Measurements from ENCODE around the gene DDIT3. TPM values are rescaled to one million over a fixed set of nuclear protein-coding genes. Genes with fewer than 3 reads are reported as not detected.

Gene DDIT3
- total and polyA plus RNA-seq, 2 of the 13 experiments (the other 11 are each of a cell fraction or from before 2014, with no cell fraction given): 27.5 to 48.7 TPM

DNA sequence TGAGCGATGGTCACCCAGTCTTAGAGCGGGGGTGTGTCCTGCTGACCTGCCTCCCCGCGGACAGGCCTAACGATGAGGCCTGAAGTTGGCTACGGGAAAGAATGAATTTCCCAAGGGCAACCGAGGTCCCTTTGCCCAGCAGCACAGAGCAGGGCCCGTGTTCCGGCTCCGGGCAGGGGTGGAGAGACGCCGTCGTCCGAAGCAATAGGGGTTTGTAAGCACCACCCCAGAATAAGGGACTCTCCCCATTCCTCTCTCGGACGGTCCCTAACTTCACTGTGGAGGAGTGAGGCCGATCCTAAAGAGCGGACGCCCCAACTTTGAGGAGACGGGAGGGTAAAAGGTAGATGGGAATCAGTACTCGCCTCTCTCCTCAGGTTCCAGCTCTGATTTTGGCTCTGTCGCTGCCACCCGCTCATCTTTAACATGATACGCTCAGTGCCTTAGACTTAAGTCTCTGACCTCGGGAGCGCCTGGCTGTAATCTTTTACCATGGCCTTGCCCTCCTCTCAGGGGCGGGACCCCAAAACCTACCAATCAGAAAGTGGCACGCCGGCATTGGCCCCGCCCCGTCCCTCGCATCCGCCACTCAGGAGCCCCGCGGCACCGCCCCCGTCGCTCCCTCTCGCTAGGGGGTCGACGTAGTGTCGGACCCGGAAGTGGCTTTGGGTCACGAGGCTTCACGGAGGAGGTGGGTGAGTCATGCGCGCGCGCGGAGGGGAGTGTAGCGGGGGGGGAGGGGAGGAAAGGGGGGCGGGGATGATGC, at the start of gene DDIT3 (continued):
- TF ChIP-seq, protein P1, sequence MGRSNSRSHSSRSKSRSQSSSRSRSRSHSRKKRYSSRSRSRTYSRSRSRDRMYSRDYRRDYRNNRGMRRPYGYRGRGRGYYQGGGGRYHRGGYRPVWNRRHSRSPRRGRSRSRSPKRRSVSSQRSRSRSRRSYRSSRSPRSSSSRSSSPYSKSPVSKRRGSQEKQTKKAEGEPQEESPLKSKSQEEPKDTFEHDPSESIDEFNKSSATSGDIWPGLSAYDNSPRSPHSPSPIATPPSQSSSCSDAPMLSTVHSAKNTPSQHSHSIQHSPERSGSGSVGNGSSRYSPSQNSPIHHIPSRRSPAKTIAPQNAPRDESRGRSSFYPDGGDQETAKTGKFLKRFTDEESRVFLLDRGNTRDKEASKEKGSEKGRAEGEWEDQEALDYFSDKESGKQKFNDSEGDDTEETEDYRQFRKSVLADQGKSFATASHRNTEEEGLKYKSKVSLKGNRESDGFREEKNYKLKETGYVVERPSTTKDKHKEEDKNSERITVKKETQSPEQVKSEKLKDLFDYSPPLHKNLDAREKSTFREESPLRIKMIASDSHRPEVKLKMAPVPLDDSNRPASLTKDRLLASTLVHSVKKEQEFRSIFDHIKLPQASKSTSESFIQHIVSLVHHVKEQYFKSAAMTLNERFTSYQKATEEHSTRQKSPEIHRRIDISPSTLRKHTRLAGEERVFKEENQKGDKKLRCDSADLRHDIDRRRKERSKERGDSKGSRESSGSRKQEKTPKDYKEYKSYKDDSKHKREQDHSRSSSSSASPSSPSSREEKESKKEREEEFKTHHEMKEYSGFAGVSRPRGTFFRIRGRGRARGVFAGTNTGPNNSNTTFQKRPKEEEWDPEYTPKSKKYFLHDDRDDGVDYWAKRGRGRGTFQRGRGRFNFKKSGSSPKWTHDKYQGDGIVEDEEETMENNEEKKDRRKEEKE (IDR thresholded peaks at IDR 0.05): no peak
- TF ChIP-seq, protein P2, sequence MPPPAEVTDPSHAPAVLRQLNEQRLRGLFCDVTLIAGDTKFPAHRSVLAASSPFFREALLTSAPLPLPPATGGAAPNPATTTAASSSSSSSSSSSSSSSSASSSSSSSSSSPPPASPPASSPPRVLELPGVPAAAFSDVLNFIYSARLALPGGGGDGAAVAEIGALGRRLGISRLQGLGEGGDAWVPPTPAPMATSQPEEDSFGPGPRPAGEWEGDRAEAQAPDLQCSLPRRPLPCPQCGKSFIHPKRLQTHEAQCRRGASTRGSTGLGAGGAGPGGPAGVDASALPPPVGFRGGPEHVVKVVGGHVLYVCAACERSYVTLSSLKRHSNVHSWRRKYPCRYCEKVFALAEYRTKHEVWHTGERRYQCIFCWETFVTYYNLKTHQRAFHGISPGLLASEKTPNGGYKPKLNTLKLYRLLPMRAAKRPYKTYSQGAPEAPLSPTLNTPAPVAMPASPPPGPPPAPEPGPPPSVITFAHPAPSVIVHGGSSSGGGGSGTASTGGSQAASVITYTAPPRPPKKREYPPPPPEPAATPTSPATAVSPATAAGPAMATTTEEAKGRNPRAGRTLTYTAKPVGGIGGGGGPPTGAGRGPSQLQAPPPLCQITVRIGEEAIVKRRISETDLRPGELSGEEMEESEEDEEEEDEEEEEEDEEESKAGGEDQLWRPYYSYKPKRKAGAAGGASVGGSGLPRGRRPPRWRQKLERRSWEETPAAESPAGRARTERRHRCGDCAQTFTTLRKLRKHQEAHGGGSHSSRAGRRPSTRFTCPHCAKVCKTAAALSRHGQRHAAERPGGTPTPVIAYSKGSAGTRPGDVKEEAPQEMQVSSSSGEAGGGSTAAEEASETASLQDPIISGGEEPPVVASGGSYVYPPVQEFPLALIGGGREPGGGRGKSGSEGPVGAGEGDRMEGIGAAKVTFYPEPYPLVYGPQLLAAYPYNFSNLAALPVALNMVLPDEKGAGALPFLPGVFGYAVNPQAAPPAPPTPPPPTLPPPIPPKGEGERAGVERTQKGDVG (CRISPR knock-in tag; IDR thresholded peaks at IDR 0.05; ENCODE audit: borderline replicate concordance): no peak
- TF ChIP-seq GABPB1 (CRISPR knock-in tag; IDR thresholded peaks at IDR 0.05): peak; percentile 88
- no peak for TF ChIP-seq ZFYVE20 (CRISPR knock-in tag; IDR thresholded peaks at IDR 0.05; ENCODE audit: borderline replicate concordance, low read depth)
- 0 out of 2 replicates have a peak, but pooled peaks have one; percentile 73 for TF ChIP-seq KAT7 (CRISPR knock-in tag; IDR thresholded peaks at IDR 0.05; ENCODE audit: borderline replicate concordance)
- TF ChIP-seq ZNF496 (CRISPR knock-in tag; IDR thresholded peaks at IDR 0.05; ENCODE audit: insufficient replicate concordance): no peak
- TF ChIP-seq, protein P3, sequence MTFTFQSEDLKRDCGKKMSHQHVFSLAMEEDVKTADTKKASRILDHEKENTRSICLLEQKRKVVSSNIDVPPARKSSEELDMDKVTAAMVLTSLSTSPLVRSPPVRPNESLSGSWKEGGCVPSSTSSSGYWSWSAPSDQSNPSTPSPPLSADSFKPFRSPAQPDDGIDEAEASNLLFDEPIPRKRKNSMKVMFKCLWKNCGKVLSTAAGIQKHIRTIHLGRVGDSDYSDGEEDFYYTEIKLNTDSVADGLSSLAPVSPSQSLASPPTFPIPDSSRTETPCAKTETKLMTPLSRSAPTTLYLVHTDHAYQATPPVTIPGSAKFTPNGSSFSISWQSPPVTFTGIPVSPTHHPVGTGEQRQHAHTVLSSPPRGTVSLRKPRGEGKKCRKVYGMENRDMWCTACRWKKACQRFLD (CRISPR knock-in tag; IDR thresholded peaks at IDR 0.05; ENCODE audit: borderline replicate concordance): peak; percentile 68; the same call in 1 of the 2 replicates
- peak; percentile 57; the same call in 1 of the 2 replicates for TF ChIP-seq YEATS4 (CRISPR knock-in tag; IDR thresholded peaks at IDR 0.05; ENCODE audit: borderline replicate concordance)
- TF ChIP-seq, protein P4, sequence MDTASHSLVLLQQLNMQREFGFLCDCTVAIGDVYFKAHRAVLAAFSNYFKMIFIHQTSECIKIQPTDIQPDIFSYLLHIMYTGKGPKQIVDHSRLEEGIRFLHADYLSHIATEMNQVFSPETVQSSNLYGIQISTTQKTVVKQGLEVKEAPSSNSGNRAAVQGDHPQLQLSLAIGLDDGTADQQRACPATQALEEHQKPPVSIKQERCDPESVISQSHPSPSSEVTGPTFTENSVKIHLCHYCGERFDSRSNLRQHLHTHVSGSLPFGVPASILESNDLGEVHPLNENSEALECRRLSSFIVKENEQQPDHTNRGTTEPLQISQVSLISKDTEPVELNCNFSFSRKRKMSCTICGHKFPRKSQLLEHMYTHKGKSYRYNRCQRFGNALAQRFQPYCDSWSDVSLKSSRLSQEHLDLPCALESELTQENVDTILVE (CRISPR knock-in tag; IDR thresholded peaks at IDR 0.05): peak; percentile 85
- 0 out of 2 replicates have a peak, but pooled peaks have one; percentile 65 for TF ChIP-seq ZNF251 (CRISPR knock-in tag; IDR thresholded peaks at IDR 0.05)
- no peak; the same call in 1 of the 2 replicates for TF ChIP-seq ZBTB7A (CRISPR knock-in tag; IDR thresholded peaks at IDR 0.05)
- no peak for TF ChIP-seq TCF7L2 (IDR thresholded peaks at IDR 0.05; ENCODE audit: low read depth, low read length)
- 0 out of 2 replicates have a peak, but pooled peaks have one; percentile 61 for TF ChIP-seq ZBTB3 (CRISPR knock-in tag; IDR thresholded peaks at IDR 0.05; ENCODE audit: borderline replicate concordance, low read depth)
- peak; percentile 89 for TF ChIP-seq ZNF230 (CRISPR knock-in tag; IDR thresholded peaks at IDR 0.05)
- peak; percentile 41; the same call in 1 of the 2 replicates for TF ChIP-seq ZNF747 (CRISPR knock-in tag; IDR thresholded peaks at IDR 0.05; ENCODE audit: borderline replicate concordance)
- no peak for TF ChIP-seq NCOR1 (IDR thresholded peaks at IDR 0.05; ENCODE audit: borderline replicate concordance, low read length)
- TF ChIP-seq, protein P5, sequence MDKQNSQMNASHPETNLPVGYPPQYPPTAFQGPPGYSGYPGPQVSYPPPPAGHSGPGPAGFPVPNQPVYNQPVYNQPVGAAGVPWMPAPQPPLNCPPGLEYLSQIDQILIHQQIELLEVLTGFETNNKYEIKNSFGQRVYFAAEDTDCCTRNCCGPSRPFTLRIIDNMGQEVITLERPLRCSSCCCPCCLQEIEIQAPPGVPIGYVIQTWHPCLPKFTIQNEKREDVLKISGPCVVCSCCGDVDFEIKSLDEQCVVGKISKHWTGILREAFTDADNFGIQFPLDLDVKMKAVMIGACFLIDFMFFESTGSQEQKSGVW (CRISPR knock-in tag; IDR thresholded peaks at IDR 0.05; ENCODE audit: borderline replicate concordance): no peak
- TF ChIP-seq ZNF235 (CRISPR knock-in tag; IDR thresholded peaks at IDR 0.05; ENCODE audit: borderline replicate concordance): peak; percentile 43; the same call in 1 of the 2 replicates

Data from HepG2 (cell line).